Activated T-cell treated with anti-CD3 and anti-CD28 coated beads, Interleukin-2, amount 50 U/mL, for 72 hours (primary cell): ENCODE results near the gene LCN1. TPM values are rescaled to one million over a fixed set of nuclear protein-coding genes. Genes with fewer than 3 reads are reported as not detected.

Source experiments
- ATAC-seq, 2 donors: fragments of 150-1000 bp; cut with Tn5 transposase; replicated peaks in 1 of 2; 2 replicates each; pipeline ENCODE4 v1.10.0; 2021; ENCODE audit warnings: moderate library complexity in 2 of 2, mild to moderate bottlenecking in 1 of 2
- DNase-seq, 2 donors: peaks; one replicate each; pipeline ENCODE4 v3.0.0; 2021 to 2022; ENCODE audit warnings: mixed read lengths in 1 of 2
- H3K27ac Mint-ChIP-seq: one replicate; pipeline ENCODE4 v1.8.0; 2022; ENCODE audit warnings: mild to moderate bottlenecking, moderate library complexity, mixed read lengths
- H3K27me3 Mint-ChIP-seq: one replicate; pipeline ENCODE4 v1.8.0; 2022; ENCODE audit warnings: low read depth, mixed read lengths
- H3K36me3 Mint-ChIP-seq, 2 donors: one replicate each; pipeline ENCODE4 v1.8.0; 2022; ENCODE audit warnings: mixed read lengths in 2 of 2, mild to moderate bottlenecking in 1 of 2; ENCODE audit not compliant: insufficient read depth in 2 of 2
- H3K4me1 Mint-ChIP-seq: one replicate; pipeline ENCODE4 v1.8.0; 2022; ENCODE audit warnings: low read depth, mixed read lengths
- H3K4me3 Mint-ChIP-seq, 2 donors: one replicate each; pipeline ENCODE4 v1.8.0; 2022; ENCODE audit warnings: mild to moderate bottlenecking in 2 of 2, mixed read lengths in 2 of 2, moderate library complexity in 2 of 2
- H3K9me3 Mint-ChIP-seq, 2 donors: one replicate each; pipeline ENCODE4 v1.8.0; 2022; ENCODE audit warnings: mixed read lengths in 2 of 2
- total RNA-seq, 2 donors: library from RNA; stranded (reverse); gene quantifications; one replicate each; pipeline ENCODE4 v1.2.3, GENCODE V29; 2022

Gene LCN1
- total RNA-seq, 2 donors from 2014 or later: not detected

DNA sequence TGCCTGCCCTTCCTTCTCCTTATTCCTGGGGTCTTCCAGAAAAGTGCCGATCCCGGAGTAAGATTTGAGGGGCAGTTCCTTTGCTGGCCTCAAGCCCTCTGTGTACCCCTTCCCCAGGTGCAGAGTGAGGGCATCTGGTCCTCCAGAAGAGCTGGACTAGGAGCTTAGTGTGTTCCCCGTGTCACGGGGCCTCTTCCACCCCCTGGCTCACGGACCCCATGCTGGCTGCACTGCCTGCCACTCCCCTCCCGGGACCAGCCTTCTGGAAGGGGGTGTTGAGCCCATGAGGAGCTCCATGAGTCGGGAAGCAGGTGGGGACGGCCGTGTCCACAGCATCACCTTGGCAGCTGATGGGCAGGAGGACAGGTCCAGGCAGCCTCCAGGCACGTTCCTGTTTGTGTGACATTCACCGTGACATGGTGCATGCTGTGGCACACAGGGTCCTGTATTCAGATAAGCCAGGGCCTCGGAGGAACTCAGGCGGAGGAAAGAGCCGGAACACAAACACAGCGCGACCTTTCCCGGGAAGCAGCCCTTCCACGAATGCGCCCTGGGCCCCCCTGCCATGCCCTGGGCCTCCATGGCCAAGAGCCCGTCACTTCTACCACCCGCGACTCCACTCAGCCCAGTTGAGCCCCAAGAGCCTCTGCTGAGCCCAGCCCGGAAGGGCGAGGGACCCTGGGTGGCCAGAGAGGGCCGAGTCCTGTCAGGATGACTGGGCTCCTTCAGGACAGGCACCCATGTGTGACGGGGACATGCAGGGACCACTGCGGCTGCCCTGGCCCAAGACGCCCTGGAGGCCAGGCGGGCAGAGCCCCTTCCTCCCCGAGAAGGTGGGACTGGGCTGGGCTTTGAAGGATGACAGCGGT lies 5.9 kb upstream of the LCN1 start:
- no peak overlapping the region for H3K27ac Mint-ChIP-seq
- H3K27me3 Mint-ChIP-seq: peaks cover 33% of the 10 kb centered on the region
- no peaks in the 10 kb centered on the region for H3K9me3 Mint-ChIP-seq
- H3K4me1 Mint-ChIP-seq: peaks cover 20% of the 10 kb centered on the region
- H3K36me3 Mint-ChIP-seq: no peaks in the 10 kb centered on the region
- DNase-seq: no peak
- H3K4me3 Mint-ChIP-seq: no peak overlapping the region
- ATAC-seq: no peak

DNA sequence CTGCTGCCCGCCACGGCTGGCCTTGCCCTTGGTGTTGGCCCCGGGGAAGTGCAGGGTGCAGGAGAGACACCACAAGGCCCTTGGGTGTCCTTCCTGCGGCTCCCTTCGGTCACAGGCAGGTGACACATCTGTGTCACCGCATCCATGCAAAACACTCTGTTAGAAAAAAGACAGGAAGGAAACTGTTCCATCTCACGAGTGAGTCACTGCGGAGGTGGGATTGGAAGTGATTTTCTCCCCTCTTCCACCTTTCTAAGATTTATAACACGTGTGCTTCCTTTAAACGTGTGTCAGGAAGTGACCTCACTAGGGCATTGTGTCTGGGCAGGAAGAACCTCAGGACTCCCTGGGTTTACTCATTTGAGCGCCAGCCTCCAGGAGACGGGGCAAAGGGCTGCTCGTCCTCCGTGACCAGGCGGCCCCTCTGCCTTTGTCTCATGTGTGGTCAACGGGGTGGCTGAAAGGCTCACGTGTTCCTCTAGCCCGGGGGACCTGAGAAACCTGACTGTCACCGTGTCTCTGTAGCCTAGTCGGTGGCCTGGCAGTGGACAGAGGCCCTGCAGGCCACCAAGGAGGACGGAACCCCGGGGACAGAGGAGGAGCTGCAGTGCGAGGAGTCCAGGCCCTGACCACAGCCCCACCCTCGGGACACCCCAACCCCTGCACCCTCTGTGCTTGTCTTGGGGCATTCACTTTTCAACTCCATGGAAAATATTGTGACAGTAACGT lies 4.9 kb upstream of the LCN1 start:
- Mint-ChIP-seq H3K27ac (no peak overlapping the region), H3K27me3 (peaks cover 38% of the 10 kb centered on the region), H3K4me3 (no peak overlapping the region), H3K9me3 (no peaks in the 10 kb centered on the region), H3K4me1 (peaks cover 16% of the 10 kb centered on the region), H3K36me3 (no peaks in the 10 kb centered on the region)
- ATAC-seq (peak; percentile 32 to 60), DNase-seq (no peak)

DNA sequence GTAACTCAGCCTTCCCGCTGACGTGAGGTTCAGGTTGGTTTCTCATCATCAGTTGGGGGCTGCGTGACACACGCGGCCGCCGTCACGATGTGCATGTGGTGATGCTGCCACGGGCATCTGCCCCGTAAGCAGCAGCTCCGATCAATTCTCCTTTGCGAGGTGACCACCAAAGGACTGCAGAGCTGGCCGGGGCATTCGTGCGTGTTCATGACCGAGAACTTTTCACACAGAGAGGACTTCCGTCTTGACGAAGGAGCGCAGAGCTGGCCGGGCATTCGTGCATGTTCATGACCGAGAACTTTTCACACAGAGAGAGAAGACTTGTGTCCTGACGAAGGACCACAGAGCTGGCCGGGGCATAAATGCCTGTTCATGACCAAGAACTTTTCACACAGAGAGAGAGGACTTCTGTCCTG lies 3.8 kb upstream of the LCN1 start:
- peaks cover 35% of the 10 kb centered on the region for H3K27me3 Mint-ChIP-seq
- H3K4me3 Mint-ChIP-seq: no peak overlapping the region
- ATAC-seq (no peak), DNase-seq (no peak)
- no peaks in the 10 kb centered on the region for H3K36me3 Mint-ChIP-seq
- no peak overlapping the region for H3K27ac Mint-ChIP-seq
- no peaks in the 10 kb centered on the region for H3K9me3 Mint-ChIP-seq
- H3K4me1 Mint-ChIP-seq: peaks cover 5% of the 10 kb centered on the region

DNA sequence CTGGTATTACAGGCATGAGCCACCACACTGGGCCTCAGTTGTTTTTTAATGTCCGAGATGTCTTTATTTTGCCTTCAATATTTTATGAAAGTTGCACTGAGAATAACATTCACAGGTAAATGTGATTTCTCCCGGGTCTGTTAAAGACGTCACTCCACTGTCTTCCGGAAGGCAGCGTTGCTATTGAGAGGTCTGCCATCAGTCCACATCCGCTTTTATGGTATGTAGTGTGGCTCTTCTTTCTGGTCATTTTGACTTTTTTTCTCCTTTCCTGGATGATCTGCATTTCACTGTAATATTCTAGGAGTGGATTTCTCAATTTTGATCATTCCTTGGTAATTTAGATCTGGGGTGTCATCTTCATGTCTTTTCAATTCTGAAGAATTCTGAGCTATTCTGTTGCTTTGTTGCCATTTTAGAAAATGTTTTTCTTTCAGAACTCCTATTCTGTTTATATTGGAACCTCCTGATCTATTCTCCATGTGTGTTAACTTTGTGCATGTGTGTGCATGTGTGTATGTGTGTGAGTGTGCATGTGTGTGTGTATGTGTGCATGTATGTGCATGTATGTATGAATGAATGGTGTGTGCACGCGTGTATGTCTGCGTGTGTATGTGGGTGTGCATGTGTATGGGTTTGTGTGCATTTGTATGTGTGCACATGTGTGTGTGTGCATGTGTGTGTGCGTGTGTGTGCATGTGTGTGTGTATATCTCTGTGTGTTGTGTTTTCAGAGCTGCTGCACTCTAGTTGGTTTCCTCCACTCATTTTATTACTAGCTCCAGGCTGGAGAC lies 1.9 kb upstream of the LCN1 start:
- DNase-seq (no peak), ATAC-seq (no peak)
- H3K4me3 Mint-ChIP-seq: no peak overlapping the region
- H3K27me3 Mint-ChIP-seq: peaks cover 32% of the 10 kb centered on the region
- no peaks in the 10 kb centered on the region for H3K36me3 Mint-ChIP-seq
- H3K9me3 Mint-ChIP-seq: no peaks in the 10 kb centered on the region
- H3K4me1 Mint-ChIP-seq: peaks cover 3% of the 10 kb centered on the region
- no peak overlapping the region for H3K27ac Mint-ChIP-seq

DNA sequence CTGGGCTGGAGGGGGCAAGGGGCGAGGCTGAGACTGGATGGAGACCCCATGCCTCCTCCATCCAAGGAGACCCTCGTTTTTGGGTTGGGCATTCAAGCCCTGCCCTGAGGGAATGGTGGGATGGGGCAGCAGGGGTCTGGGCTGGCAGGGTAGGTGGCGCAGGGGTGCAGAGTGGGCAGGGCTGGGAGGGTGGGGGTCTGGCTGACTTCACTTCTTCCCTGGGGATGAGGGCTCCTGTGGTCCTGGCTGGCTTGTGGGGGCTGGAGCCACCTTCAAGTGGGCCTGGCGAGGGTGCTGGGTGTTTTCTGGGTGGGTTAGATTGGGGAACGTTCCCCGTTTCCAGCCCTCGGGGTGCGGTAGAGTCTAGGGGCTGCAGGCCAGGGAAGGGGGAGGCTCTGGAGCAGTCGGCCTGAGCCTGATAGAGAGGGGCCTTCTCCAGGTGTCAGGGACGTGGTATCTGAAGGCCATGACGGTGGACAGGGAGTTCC lies 412 bp downstream of the LCN1 start:
- no peak overlapping the region for H3K4me3 Mint-ChIP-seq
- peaks cover 32% of the 10 kb centered on the region for H3K27me3 Mint-ChIP-seq
- no peak overlapping the region for H3K27ac Mint-ChIP-seq
- H3K4me1 Mint-ChIP-seq: peaks cover 3% of the 10 kb centered on the region
- ATAC-seq (no peak), DNase-seq (no peak)
- no peaks in the 10 kb centered on the region for H3K9me3 Mint-ChIP-seq
- H3K36me3 Mint-ChIP-seq: no peaks in the 10 kb centered on the region

DNA sequence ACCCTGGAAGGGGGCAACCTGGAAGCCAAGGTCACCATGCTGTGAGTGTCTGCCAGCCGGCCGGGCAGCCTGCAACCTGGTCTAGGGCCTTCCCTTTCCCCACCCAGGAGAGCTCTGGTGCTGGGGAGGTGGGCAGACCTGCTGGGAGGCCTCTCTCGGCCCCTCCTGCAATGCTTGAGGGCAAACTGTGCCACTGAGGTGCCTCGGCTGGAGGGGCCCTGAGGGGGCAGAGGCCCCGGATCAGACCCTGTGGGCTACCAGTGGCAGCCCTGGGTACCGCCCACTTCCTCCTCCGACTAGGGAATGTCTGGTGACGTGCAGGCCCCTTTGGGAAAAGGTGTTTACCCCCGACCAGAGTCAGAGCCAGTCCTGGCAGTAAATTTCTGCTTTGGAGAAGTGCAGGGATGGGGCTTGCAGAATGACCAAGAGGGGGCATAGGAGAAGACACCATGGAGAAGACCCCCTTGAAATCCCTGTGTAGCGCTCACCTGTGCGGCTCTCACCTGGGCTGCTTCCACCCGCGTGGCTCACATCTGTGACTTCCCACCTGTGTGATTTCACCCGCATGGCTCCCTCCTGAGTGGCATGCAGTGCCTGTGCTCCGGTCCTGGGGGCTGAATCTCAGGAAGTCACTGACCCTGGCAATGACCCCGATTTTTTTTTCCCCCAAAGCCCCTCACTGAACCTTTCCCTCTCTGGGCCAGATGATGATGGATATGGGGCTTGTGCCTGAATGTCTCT lies 1.1 kb downstream of the LCN1 start:
- Mint-ChIP-seq H3K36me3 (no peaks in the 10 kb centered on the region), H3K27me3 (peaks cover 31% of the 10 kb centered on the region), H3K27ac (no peak overlapping the region), H3K4me3 (no peak overlapping the region), H3K9me3 (no peaks in the 10 kb centered on the region), H3K4me1 (peaks cover 3% of the 10 kb centered on the region)
- no peak for ATAC-seq
- no peak for DNase-seq

DNA sequence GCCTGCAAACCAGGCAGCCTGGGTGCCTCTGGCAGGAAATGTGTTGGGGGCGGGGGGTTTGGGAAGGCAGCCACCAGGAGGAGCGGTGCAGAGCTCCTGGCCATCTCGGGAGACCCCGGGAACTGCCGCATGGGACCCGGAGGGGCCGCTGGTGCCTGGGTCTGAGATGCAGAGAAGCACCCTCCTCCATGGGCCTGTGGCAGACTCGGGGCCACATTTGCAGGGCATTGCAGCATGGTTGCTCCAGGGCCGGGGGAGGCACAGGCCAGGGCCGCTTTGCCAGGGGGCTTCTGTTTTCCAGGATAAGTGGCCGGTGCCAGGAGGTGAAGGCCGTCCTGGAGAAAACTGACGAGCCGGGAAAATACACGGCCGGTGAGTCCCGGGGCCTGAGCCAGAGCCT lies 1.7 kb downstream of the LCN1 start:
- peaks cover 3% of the 10 kb centered on the region for H3K4me1 Mint-ChIP-seq
- no peak overlapping the region for H3K4me3 Mint-ChIP-seq
- no peak overlapping the region for H3K27ac Mint-ChIP-seq
- no peaks in the 10 kb centered on the region for H3K9me3 Mint-ChIP-seq
- no peak for ATAC-seq
- H3K36me3 Mint-ChIP-seq: no peaks in the 10 kb centered on the region
- H3K27me3 Mint-ChIP-seq: peaks cover 25% of the 10 kb centered on the region
- DNase-seq: no peak

DNA sequence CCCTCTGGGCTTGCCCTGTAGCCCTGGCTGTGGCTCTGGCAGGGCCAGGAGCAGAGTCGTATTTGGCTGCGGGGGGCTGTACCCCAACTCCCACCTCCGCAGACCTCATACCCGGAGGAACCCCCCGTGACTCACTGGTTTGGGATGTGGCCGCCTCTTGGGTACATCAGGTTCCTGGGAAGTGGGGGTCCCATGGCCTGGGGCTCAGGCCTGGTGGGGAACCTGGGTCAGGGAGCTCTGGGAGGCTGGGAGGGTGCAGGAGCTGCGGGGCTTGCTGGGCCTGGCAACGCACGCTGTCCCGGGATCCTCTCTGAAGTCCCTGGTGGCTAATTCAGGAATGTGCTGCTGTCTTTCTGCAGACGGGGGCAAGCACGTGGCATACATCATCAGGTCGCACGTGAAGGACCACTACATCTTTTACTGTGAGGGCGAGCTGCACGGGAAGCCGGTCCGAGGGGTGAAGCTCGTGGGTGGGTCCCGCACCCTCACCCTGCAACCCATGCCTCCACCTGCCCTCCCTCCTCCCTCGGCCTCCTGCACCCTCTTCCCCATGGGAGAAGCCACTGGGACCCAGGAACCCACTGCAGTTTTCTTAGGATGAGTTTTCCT lies 2.4 kb downstream of the LCN1 start:
- DNase-seq: no peak

DNA sequence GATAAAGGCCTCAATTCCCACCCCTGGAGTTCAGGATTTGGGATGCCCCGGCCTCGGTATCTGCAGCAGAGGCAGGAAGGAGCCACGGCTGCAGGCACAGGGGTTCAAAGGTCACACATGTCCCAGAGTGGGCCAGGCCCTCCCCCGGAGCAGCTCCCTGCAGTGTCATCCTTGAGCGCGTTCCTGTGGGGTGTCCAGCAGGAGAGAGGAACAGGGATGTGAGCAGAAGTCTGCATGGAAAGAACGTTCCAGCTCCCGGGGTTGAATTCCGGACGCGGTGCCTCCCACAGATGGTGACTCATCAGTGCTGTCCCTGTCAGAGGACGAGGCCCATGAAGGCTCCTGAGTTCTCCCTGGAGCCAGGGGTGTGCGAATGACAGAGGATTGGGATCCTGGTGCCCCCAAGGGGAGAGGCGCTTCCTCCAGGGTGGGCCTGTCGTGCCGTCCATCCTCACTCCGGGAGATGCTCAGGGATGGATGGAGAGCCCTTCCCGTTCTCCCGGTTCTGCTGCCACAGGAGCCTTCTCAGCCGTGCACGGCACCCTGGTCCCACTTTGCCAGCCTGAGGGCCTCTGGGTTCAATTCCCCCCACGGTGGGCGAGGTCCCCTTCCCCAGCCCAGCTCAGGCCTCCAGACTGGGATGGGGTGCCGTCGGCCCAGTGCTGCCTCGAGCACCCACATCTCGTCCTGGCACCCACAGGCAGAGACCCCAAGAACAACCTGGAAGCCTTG lies 3.1 kb downstream of the LCN1 start:
- no peak overlapping the region for H3K4me3 Mint-ChIP-seq
- ATAC-seq (no peak), DNase-seq (no peak)
- H3K27ac Mint-ChIP-seq: no peak overlapping the region
- H3K9me3 Mint-ChIP-seq: no peaks in the 10 kb centered on the region
- H3K4me1 Mint-ChIP-seq: no peaks in the 10 kb centered on the region
- H3K36me3 Mint-ChIP-seq: no peaks in the 10 kb centered on the region
- peaks cover 15% of the 10 kb centered on the region for H3K27me3 Mint-ChIP-seq

More for the DNA sequence above, 2.4 kb downstream of the LCN1 start:
- no peaks in the 10 kb centered on the region for H3K36me3 Mint-ChIP-seq
- H3K27ac Mint-ChIP-seq: no peak overlapping the region
- H3K4me1 Mint-ChIP-seq: no peaks in the 10 kb centered on the region
- peaks cover 18% of the 10 kb centered on the region for H3K27me3 Mint-ChIP-seq
- H3K9me3 Mint-ChIP-seq: no peaks in the 10 kb centered on the region
- no peak overlapping the region for H3K4me3 Mint-ChIP-seq
- ATAC-seq: no peak

DNA sequence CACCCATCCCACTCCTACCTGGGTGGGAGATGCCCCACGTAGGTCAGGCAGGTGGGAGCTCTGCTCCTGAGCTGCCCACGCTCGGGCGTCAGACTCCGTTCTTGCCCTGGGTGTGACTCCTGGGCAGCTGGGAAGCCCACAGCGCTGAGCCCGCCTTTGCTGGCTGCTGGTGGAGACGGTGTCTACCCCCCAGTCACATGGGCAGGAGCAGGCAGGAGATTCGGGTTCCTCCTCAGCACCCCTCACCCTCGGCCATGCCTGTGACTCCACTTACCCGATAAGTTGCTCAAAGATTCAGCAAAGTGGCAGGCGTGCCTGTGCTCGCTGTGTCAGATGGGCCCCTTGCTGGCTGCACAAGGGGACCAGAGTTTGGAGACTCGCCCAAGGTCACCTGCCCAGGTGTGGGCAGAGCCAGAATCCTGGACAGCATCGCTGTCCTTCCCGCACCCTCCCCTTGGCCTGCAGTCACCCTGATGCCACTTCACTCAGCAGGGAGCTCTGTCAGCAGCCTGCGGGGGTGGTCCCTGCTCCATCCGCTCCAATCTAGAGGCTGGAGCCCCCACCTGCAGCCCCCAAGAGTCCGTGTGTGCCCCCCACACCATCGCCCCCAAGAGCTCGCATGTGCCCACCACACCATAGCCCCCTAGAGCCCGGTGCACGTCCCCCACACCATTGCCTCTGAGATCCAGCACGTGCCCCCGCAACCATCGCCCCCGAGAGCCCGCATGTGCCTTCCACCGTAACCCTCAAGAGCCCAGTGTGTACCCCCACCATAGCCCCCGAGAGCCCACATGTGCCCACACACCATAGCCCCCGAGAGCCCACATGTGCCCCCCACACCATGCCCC lies 4.2 kb downstream of the LCN1 start:
- peaks cover 3% of the 10 kb centered on the region for H3K27me3 Mint-ChIP-seq
- DNase-seq: no peak
- H3K9me3 Mint-ChIP-seq: no peaks in the 10 kb centered on the region
- H3K4me1 Mint-ChIP-seq: no peaks in the 10 kb centered on the region
- no peaks in the 10 kb centered on the region for H3K36me3 Mint-ChIP-seq
- H3K27ac Mint-ChIP-seq: no peak overlapping the region
- H3K4me3 Mint-ChIP-seq: no peak overlapping the region
- ATAC-seq: no peak

DNA sequence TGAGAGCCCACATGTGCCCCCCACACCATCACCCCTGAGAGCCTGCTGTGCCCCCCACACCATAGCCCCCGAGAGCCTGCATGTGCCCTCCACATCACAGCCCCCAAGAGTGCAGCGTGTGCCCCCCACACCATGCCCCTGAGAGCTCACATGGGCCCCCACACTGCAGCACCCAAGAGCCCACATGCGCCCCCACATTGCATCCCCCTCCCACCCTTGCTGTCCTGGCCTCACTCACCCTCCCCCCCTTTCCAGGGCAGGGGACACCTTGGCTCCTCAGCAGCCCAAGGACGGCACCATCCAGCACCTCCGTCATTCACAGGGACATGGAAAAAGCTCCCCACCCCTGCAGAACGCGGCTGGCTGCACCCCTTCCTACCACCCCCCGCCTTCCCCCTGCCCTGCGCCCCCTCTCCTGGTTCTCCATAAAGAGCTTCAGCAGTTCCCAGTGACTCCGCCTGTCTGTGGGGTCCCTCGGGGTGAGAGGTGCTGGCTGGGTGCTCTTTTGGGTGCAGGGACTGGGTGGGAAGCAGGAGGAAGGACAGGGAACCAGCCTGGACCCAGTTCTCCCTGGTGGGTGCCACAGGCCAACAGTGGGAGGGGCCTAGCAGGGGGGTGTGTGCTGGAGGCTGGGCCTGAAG lies 5.0 kb downstream of the LCN1 start:
- H3K36me3 Mint-ChIP-seq: no peaks in the 10 kb centered on the region
- H3K4me1 Mint-ChIP-seq: no peaks in the 10 kb centered on the region
- H3K9me3 Mint-ChIP-seq: no peaks in the 10 kb centered on the region
- no peak overlapping the region for H3K27ac Mint-ChIP-seq
- ATAC-seq (no peak), DNase-seq (no peak)
- H3K27me3 Mint-ChIP-seq: no peaks in the 10 kb centered on the region
- no peak overlapping the region for H3K4me3 Mint-ChIP-seq
